Measurements from ENCODE around the gene PRMT1. TPM values are rescaled to one million over a fixed set of nuclear protein-coding genes. Genes with fewer than 3 reads are reported as not detected.
"Not testable (repeated sequence)": the region's sequence is repeated elsewhere in the genome, so short reads cannot be mapped to it uniquely, and the experiment has no call there.

Gene PRMT1
- total RNA-seq, 1 experiment from 2014 or later: 629 TPM

DNA sequence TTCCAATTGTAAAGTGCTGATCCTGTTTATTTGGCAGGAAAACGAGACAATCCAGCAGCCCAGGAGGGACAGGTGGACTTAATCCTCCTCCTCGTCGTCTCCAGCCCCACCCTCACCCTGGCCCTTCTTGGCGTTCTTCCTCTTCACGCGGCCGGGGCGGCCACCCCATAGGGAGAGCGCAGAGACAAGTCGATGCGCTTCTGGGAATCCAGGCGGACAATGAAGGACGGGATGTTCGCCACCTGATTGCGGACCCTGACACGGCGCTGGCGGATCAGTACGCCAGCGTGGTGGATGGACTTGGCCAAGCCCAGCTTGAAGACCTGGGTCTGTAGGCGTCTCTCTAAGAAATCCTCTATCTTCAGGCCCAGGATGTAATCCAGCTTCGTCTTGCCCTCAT is 42.3 kb downstream of the PRMT1 start:
- DNase-seq (ENCODE audit: low spot score): not testable (repeated sequence)

- no peak for DNase-seq (ENCODE audit: low spot score)
These were observed 50.4 kb downstream of the PRMT1 start for GRCh38 chr19:49727217-49728030.

GRCh38 chr19:49730166-49730565 is 53.1 kb downstream of the PRMT1 start:
- no peak for DNase-seq (ENCODE audit: low spot score)

Other genes starting within 250 kb of the PRMT1 start
- gene SLC17A7, start 235.7 kb upstream of the PRMT1 start, total RNA-seq (2014; rRNA removed; shearing (Covaris generic)): 0.25 and 0.45 TPM in 2 replicates
- 99.2 and 113 TPM in 2 replicates for gene PIH1D1, start 225.5 kb upstream of the PRMT1 start, total RNA-seq (2014; rRNA removed; shearing (Covaris generic))
- gene ALDH16A1, start 224.0 kb upstream of the PRMT1 start, total RNA-seq (2014; rRNA removed; shearing (Covaris generic)): 17.0 and 25.7 TPM in 2 replicates
- 2.6 and 6.0 TPM in 2 replicates for gene FLT3LG, start 203.1 kb upstream of the PRMT1 start, total RNA-seq (2014; rRNA removed; shearing (Covaris generic))
- gene RPL13A, start 189.7 kb upstream of the PRMT1 start, total RNA-seq (2014; rRNA removed; shearing (Covaris generic)): 3,219 and 3,620 TPM in 2 replicates
- gene RPS11, start 180.8 kb upstream of the PRMT1 start, total RNA-seq (2014; rRNA removed; shearing (Covaris generic)): 6,191 and 6,227 TPM in 2 replicates
- 2.3 and 2.7 TPM in 2 replicates for gene FCGRT, start 164.6 kb upstream of the PRMT1 start, total RNA-seq (2014; rRNA removed; shearing (Covaris generic))
- 6.1 and 7.6 TPM in 2 replicates for gene RCN3, start 149.3 kb upstream of the PRMT1 start, total RNA-seq (2014; rRNA removed; shearing (Covaris generic))
- gene NOSIP, start 96.7 kb upstream of the PRMT1 start, total RNA-seq (2014; rRNA removed; shearing (Covaris generic)): 95.7 and 114 TPM in 2 replicates
- 0.56 TPM in 1 of 2 replicates, not detected in the other for gene PRRG2, start 96.0 kb upstream of the PRMT1 start, total RNA-seq (2014; rRNA removed; shearing (Covaris generic))
- gene PRR12, start 86.1 kb upstream of the PRMT1 start, total RNA-seq (2014; rRNA removed; shearing (Covaris generic)): 0.99 and 1.0 TPM in 2 replicates
- 21.5 and 22.7 TPM in 2 replicates for gene RRAS, start 37.1 kb upstream of the PRMT1 start, total RNA-seq (2014; rRNA removed; shearing (Covaris generic))
- 13.9 and 17.5 TPM in 2 replicates for gene SCAF1, start 35.1 kb upstream of the PRMT1 start, total RNA-seq (2014; rRNA removed; shearing (Covaris generic))
- gene IRF3, start 11.4 kb upstream of the PRMT1 start, total RNA-seq (2014; rRNA removed; shearing (Covaris generic)): 123 and 133 TPM in 2 replicates
- 9.0 and 14.8 TPM in 2 replicates for gene BCL2L12, start 11.3 kb upstream of the PRMT1 start, total RNA-seq (2014; rRNA removed; shearing (Covaris generic))
- 0.08 and 1.4 TPM in 2 replicates for gene ADM5, start 12.3 kb downstream of the PRMT1 start, total RNA-seq (2014; rRNA removed; shearing (Covaris generic))
- gene CPT1C, start 13.8 kb downstream of the PRMT1 start, total RNA-seq (2014; rRNA removed; shearing (Covaris generic)): 1.6 and 2.6 TPM in 2 replicates
- not detected in 2 replicates for gene TSKS, start 86.0 kb downstream of the PRMT1 start, total RNA-seq (2014; rRNA removed; shearing (Covaris generic))
- gene AP2A1, start 89.7 kb downstream of the PRMT1 start, total RNA-seq (2014; rRNA removed; shearing (Covaris generic)): 55.5 and 61.1 TPM in 2 replicates
- 26.2 and 31.7 TPM in 2 replicates for gene FUZ, start 136.0 kb downstream of the PRMT1 start, total RNA-seq (2014; rRNA removed; shearing (Covaris generic))
- 16.1 TPM in 2 replicates for gene MED25, start 141.0 kb downstream of the PRMT1 start, total RNA-seq (2014; rRNA removed; shearing (Covaris generic))
- gene PTOV1, start 173.9 kb downstream of the PRMT1 start, total RNA-seq (2014; rRNA removed; shearing (Covaris generic)): 99.9 and 101 TPM in 2 replicates
- gene PNKP, start 190.3 kb downstream of the PRMT1 start, total RNA-seq (2014; rRNA removed; shearing (Covaris generic)): 20.5 and 22.7 TPM in 2 replicates
- gene AKT1S1, start 200.1 kb downstream of the PRMT1 start, total RNA-seq (2014; rRNA removed; shearing (Covaris generic)): 12.8 and 13.4 TPM in 2 replicates
- gene TBC1D17, start 200.4 kb downstream of the PRMT1 start, total RNA-seq (2014; rRNA removed; shearing (Covaris generic)): 2.6 and 6.8 TPM in 2 replicates
- 0.15 TPM in 1 of 2 replicates, not detected in the other for gene IL4I1, start 219.6 kb downstream of the PRMT1 start, total RNA-seq (2014; rRNA removed; shearing (Covaris generic))

All from H4 (cell line).